MM.1S (cell line): ENCODE results near the gene BMF.

Experiments
- DNase-seq: peaks from one replicate; pipeline ENCODE4 v3.0.0-alpha.2; 2015
- H2AFZ ChIP-seq: fragments of 300-600 bp; sonication (generic); 2 replicates; pipeline ENCODE4 v1.6.0; 2016; ENCODE audit warnings: antibody characterized with exemption, low read length
- H3F3A ChIP-seq: fragments of 300-600 bp; sonication (generic); 2 replicates; pipeline ENCODE4 v1.6.1; 2016; ENCODE audit warnings: mild to moderate bottlenecking, antibody characterized with exemption, low read length, moderate library complexity, mixed read lengths; ENCODE audit not compliant: insufficient read depth
- H3K27ac ChIP-seq: fragments of 300-600 bp; sonication (generic); 2 replicates; pipeline ENCODE4 v1.5.1; 2016; ENCODE audit warnings: mild to moderate bottlenecking, low read length
- H3K27me3 ChIP-seq: fragments of 300-600 bp; sonication (generic); replicated peaks from 2 replicates; pipeline ENCODE4 v1.6.0; 2016; ENCODE audit warnings: low read length; ENCODE audit not compliant: insufficient read depth
- H3K36me3 ChIP-seq: fragments of 300-600 bp; sonication (generic); replicated peaks from 2 replicates; pipeline ENCODE4 v1.6.1; 2016; ENCODE audit warnings: mild to moderate bottlenecking, low read length, mixed read lengths; ENCODE audit not compliant: insufficient read depth
- H3K4me1 ChIP-seq: fragments of 300-600 bp; sonication (generic); 2 replicates; pipeline ENCODE4 v1.6.1; 2016; ENCODE audit warnings: low read length, mixed read lengths
- H3K4me2 ChIP-seq: fragments of 300-600 bp; sonication (generic); 2 replicates; pipeline ENCODE4 v1.6.0; 2016; ENCODE audit warnings: low read depth, low read length
- H3K4me3 ChIP-seq: fragments of 300-600 bp; sonication (generic); 2 replicates; pipeline ENCODE4 v1.5.1; 2016; ENCODE audit warnings: low read length, mixed read lengths
- H3K79me2 ChIP-seq: fragments of 300-600 bp; sonication (generic); 2 replicates; pipeline ENCODE4 v1.6.1; 2016; ENCODE audit warnings: mixed run types, low read length, mixed read lengths
- H3K9ac ChIP-seq: fragments of 300-600 bp; sonication (generic); 2 replicates; pipeline ENCODE4 v1.6.1; 2016; ENCODE audit warnings: low read length, mixed read lengths
- H3K9me2 ChIP-seq: fragments of 300-600 bp; sonication (generic); replicated peaks from 2 replicates; pipeline ENCODE4 v1.6.1; 2016; ENCODE audit warnings: mild to moderate bottlenecking, low read length, mixed read lengths; ENCODE audit not compliant: insufficient read depth
- H3K9me3 ChIP-seq: fragments of 300-600 bp; sonication (generic); replicated peaks from 2 replicates; pipeline ENCODE4 v1.6.1; 2016; ENCODE audit warnings: mild to moderate bottlenecking, low read length, mixed read lengths; ENCODE audit not compliant: insufficient read depth
- H4K20me1 ChIP-seq: fragments of 300-600 bp; sonication (generic); 2 replicates; pipeline ENCODE4 v1.6.1; 2016; ENCODE audit warnings: mild to moderate bottlenecking, low read length, moderate library complexity, mixed read lengths; ENCODE audit not compliant: insufficient read depth
- CTCF ChIP-seq: fragments of 300-600 bp; sonication (generic); IDR thresholded peaks from 2 replicates; pipeline ENCODE4 v1.5.1; 2016; ENCODE audit warnings: antibody characterized with exemption, low read length, mixed read lengths
- EZH2 ChIP-seq: fragments of 300-600 bp; sonication (generic); optimal IDR thresholded peaks from 2 replicates; pipeline ENCODE3; 2017; ENCODE audit warnings: low read depth, mild to moderate bottlenecking, antibody characterized with exemption, low read length, mixed read lengths
- EZH2phosphoT487 ChIP-seq: fragments of 300-600 bp; sonication (generic); IDR thresholded peaks from 2 replicates; pipeline ENCODE4 v1.6.1; 2018; ENCODE audit warnings: antibody characterized with exemption, low read length

BMF gene

GRCh38 chr15:40062816-40063562 lies 45.7 kb downstream of the BMF start:
- H3K4me3 ChIP-seq: no peak overlapping the region
- H3K4me1 ChIP-seq: peaks cover 45% of the 10 kb centered on the region
- H3K27me3 ChIP-seq: no peaks in the 10 kb centered on the region
- H4K20me1 ChIP-seq: no peaks in the 10 kb centered on the region
- TF ChIP-seq EZH2phosphoT487: no peak
- no peak for TF ChIP-seq EZH2
- TF ChIP-seq CTCF: no peak
- peaks cover 27% of the 10 kb centered on the region for H3F3A ChIP-seq
- no peak overlapping the region for H3K4me2 ChIP-seq
- H3K79me2 ChIP-seq: no peaks in the 10 kb centered on the region
- no peaks in the 10 kb centered on the region for H3K9me2 ChIP-seq
- no peak overlapping the region for H2AFZ ChIP-seq
- H3K36me3 ChIP-seq: no peaks in the 10 kb centered on the region
- peak overlapping the region; percentile 88; the same call in 1 of the 2 replicates for H3K27ac ChIP-seq
- DNase-seq: no peak
- no peaks in the 10 kb centered on the region for H3K9me3 ChIP-seq
- H3K9ac ChIP-seq: no peak overlapping the region

DNA sequence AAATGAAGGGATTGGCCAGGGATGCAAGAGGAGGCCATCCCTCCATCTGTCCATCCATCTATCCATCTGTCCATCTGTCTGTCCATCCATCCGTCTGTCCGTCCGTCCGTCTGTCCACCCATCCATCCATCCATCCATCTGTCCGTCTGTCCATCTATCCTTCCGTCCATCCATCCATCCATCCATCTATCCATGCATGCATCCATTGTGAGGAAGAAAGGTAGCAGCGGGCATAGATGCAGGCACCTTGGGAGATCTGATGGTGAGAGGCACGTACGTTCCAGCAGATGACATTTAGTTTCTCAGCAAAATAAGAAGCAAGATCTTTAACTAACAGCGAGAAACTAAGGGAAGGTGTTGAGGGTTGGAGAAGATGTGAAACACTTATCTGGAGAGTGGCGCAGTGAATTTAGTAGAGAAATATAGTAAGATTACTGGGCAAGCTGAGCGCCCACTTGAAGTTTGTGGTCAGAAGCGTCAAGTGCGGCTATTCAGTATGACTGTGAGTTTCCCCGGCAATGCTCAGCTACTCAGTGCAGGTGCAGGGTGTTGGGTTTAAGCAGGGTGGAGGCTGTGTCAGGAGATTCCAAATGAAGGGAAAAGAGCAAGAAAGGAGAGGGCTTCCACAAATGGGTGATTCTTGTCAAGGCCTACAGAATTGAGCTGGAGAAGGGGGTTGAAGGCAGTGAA lies 47.3 kb downstream of the BMF start:
- TF ChIP-seq EZH2phosphoT487 (no peak), CTCF (no peak), EZH2 (no peak)
- Histone ChIP-seq H3K9ac (no peak overlapping the region), H3K27me3 (no peaks in the 10 kb centered on the region), H3K4me1 (peaks cover 54% of the 10 kb centered on the region), H3K4me2 (no peak overlapping the region), H3K36me3 (no peaks in the 10 kb centered on the region), H3K9me2 (no peaks in the 10 kb centered on the region), H3K27ac (no peak overlapping the region), H2AFZ (no peak overlapping the region), H3K9me3 (no peaks in the 10 kb centered on the region), H4K20me1 (no peaks in the 10 kb centered on the region), H3K79me2 (no peaks in the 10 kb centered on the region), H3K4me3 (no peak overlapping the region), H3F3A (peaks cover 27% of the 10 kb centered on the region)
- DNase-seq: no peak

- no peak overlapping the region for H2AFZ ChIP-seq
- peaks cover 58% of the 10 kb centered on the region for H3K4me1 ChIP-seq
- H3K4me3 ChIP-seq: no peak overlapping the region
- no peaks in the 10 kb centered on the region for H3K36me3 ChIP-seq
- peaks cover 32% of the 10 kb centered on the region for H3F3A ChIP-seq
- no peak overlapping the region for H3K27ac ChIP-seq
- H4K20me1 ChIP-seq: no peaks in the 10 kb centered on the region
- DNase-seq: no peak
- no peaks in the 10 kb centered on the region for H3K9me3 ChIP-seq
- H3K4me2 ChIP-seq: no peak overlapping the region
- TF ChIP-seq CTCF (no peak), EZH2 (no peak), EZH2phosphoT487 (no peak)
- H3K9ac ChIP-seq: no peak overlapping the region
- no peaks in the 10 kb centered on the region for H3K79me2 ChIP-seq
- no peaks in the 10 kb centered on the region for H3K27me3 ChIP-seq
- no peaks in the 10 kb centered on the region for H3K9me2 ChIP-seq
Measured at GRCh38 chr15:40060236-40060961, 48.3 kb downstream of the BMF start.
